HepG2 (cell line): ENCODE measurements around the gene PTGIS. TPM values are rescaled to one million over a fixed set of nuclear protein-coding genes. Genes with fewer than 3 reads are reported as not detected.

Source experiments
- CHD2 ChIP-seq: IDR thresholded peaks from 2 replicates; pipeline ENCODE4 v1.6.1; 2011; ENCODE audit warnings: low read depth, low read length, improper control_type of control experiment
- MIXL1 ChIP-seq: IDR thresholded peaks from 2 replicates; pipeline ENCODE4 v1.6.1; 2016
- MTA1 ChIP-seq: sonication (generic); formaldehyde crosslinking; IDR thresholded peaks from 2 replicates; pipeline ENCODE4 v1.4.0; 2020; ENCODE audit warnings: missing genetic modification reagents, mild to moderate bottlenecking, borderline replicate concordance
- MXD4 ChIP-seq: IDR thresholded peaks from 2 replicates; pipeline ENCODE4 v1.6.1; 2016; ENCODE audit warnings: mild to moderate bottlenecking, missing biosample characterization, missing genetic modification reagents
- MZF1 ChIP-seq: sonication (generic); formaldehyde crosslinking; IDR thresholded peaks from 2 replicates; pipeline ENCODE4 v1.8.1; 2023; ENCODE audit warnings: mild to moderate bottlenecking, missing genetic modification reagents, borderline replicate concordance
- NFRKB ChIP-seq: fragments of 450-650 bp; IDR thresholded peaks from 2 replicates; pipeline ENCODE4 v1.6.1; 2017
- PBX3 ChIP-seq: sonication (generic); formaldehyde crosslinking; IDR thresholded peaks from 2 replicates; pipeline ENCODE4 v1.8.1; 2023; ENCODE audit warnings: missing genetic modification reagents, inconsistent platforms, borderline replicate concordance
- PLSCR1 ChIP-seq: sonication (generic); formaldehyde crosslinking; IDR thresholded peaks from 2 replicates; pipeline ENCODE4 v1.5.0; 2020; ENCODE audit warnings: missing genetic modification reagents, mild to moderate bottlenecking, borderline replicate concordance
- RFX5 ChIP-seq: IDR thresholded peaks from 2 replicates; pipeline ENCODE4 v1.6.1; 2011; ENCODE audit warnings: low read depth, low read length, improper control_type of control experiment
- RXRB ChIP-seq: IDR thresholded peaks from 2 replicates; pipeline ENCODE4 v1.6.1; 2016; ENCODE audit warnings: borderline replicate concordance, missing genetic modification reagents, missing compliant biosample characterization
- SP140L ChIP-seq: sonication (generic); formaldehyde crosslinking; IDR thresholded peaks from 2 replicates; pipeline ENCODE4 v1.4.0; 2020; ENCODE audit warnings: missing genetic modification reagents, borderline replicate concordance
- TAF15 ChIP-seq: fragments of 200-400 bp; formaldehyde crosslinking; IDR thresholded peaks from one replicate; pipeline ENCODE4 v1.6.1; 2018; ENCODE audit warnings: mild to moderate bottlenecking, low read depth, low read length; ENCODE audit not compliant: poor library complexity, severe bottlenecking
- ZNF276 ChIP-seq: sonication (generic); formaldehyde crosslinking; IDR thresholded peaks from 2 replicates; pipeline ENCODE4 v1.4.0; 2020; ENCODE audit warnings: mild to moderate bottlenecking, low read depth, missing genetic modification reagents
- ZNF326 ChIP-seq: sonication (generic); formaldehyde crosslinking; IDR thresholded peaks from 2 replicates; pipeline ENCODE4 v1.4.0; 2020; ENCODE audit warnings: missing genetic modification reagents, borderline replicate concordance
- ZNF337 ChIP-seq: sonication (generic); formaldehyde crosslinking; IDR thresholded peaks from 2 replicates; pipeline ENCODE4 v1.5.1; 2020; ENCODE audit warnings: missing genetic modification reagents, low read depth, mild to moderate bottlenecking, borderline replicate concordance
- ZNF44 ChIP-seq: sonication (generic); formaldehyde crosslinking; IDR thresholded peaks from 2 replicates; pipeline ENCODE4 v1.5.1; 2020; ENCODE audit warnings: mild to moderate bottlenecking, missing genetic modification reagents
- ZSCAN20 ChIP-seq: sonication (generic); formaldehyde crosslinking; IDR thresholded peaks from 2 replicates; pipeline ENCODE4 v1.4.0; 2020; ENCODE audit warnings: missing genetic modification reagents, mild to moderate bottlenecking, borderline replicate concordance
- polyA plus RNA-seq, 8 experiments: library from polyadenylated mRNA; depleted of rRNA in 3 of 8; stranded (reverse) in 7 of 8; unstranded in 1 of 8; fragments of >200 nt; fragmentation: Illumina TruSeq in 4 of 8; extraction: Trizol in 4 of 8; gene quantifications; 2 replicates each; pipeline versions ENCODE4 v1.2.1 to v1.2.3, GENCODE V29; 2011 to 2016; ENCODE audit warnings: low read depth in 4 of 8, missing spikeins in 1 of 8, mixed read lengths in 1 of 8; ENCODE audit not compliant: insufficient read depth in 1 of 8
- total RNA-seq, 5 experiments: library from RNA; depleted of rRNA; stranded (reverse); fragments of >200 nt; fragmentation: Illumina TruSeq; extraction: Trizol; gene quantifications; 2 replicates each; pipeline ENCODE4 v1.2.3, GENCODE V29; 2016; ENCODE audit warnings: low read depth in 1 of 5
- TF ChIP-seq, protein P1 (sequence below): sonication (generic); formaldehyde crosslinking; IDR thresholded peaks from 2 replicates; pipeline ENCODE4 v1.4.0; 2020; ENCODE audit warnings: missing genetic modification reagents; ENCODE audit errors: not compliant biosample characterization
- TF ChIP-seq, protein P2 (sequence below): sonication (generic); formaldehyde crosslinking; IDR thresholded peaks from 2 replicates; pipeline ENCODE4 v1.4.0; 2020; ENCODE audit warnings: mild to moderate bottlenecking, missing genetic modification reagents
- TF ChIP-seq, protein P3 (sequence below): sonication (generic); formaldehyde crosslinking; conservative IDR thresholded peaks from 2 replicates; pipeline ENCODE4 v1.5.0; 2020; ENCODE audit warnings: missing genetic modification reagents

The PTGIS gene
- total and polyA plus RNA-seq, 2 of the 13 experiments (the other 11 are each of a cell fraction or from before 2014, with no cell fraction given): not detected

DNA sequence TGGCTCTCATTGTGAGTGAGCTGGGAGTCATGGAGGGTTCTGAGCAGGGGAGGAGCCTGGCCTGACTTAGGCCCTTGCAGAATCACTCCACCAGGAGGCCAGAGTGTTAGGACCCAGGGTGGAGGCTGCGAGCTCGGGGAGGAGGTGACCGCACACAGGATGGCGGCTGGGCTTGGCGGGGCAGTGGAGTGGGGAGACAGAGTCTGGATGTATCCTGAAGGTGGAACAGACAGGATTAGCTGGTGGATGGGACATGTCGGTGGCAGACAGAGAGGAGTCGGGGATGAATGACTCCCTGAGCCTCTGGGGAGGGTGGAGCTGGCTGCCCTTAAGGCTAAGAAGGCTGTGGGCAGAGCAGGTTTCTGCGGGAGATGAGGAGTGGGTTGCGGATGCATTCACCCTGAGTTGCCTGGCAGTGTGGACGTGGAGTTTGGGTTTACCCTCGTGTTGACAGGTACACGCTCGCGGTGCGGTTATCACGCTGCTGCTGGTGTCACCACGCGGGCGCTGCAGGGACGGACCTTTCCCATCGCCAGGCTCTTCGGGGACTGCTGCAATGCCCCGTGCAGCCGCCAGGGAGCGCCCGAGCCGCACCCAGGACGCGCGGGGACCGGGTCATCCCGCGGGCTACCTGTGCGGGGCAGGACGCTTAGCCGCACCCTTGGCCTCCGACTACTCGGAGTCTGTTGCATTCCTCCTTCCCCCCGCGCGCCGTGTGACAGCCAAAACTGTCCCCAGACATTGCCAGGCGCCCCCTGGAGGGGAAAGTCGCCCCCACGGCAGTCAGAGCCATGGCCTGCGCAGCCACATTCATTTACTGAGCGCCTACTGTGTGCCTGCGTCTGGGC lies 43.0 kb upstream of the PTGIS start (continued):
- peak; percentile 60 for TF ChIP-seq TAF15
- no peak for TF ChIP-seq ZNF326 (CRISPR knock-in tag)
- peak; percentile 72 for TF ChIP-seq ZNF276 (CRISPR knock-in tag)
- TF ChIP-seq CHD2: no peak
- TF ChIP-seq, protein P1, sequence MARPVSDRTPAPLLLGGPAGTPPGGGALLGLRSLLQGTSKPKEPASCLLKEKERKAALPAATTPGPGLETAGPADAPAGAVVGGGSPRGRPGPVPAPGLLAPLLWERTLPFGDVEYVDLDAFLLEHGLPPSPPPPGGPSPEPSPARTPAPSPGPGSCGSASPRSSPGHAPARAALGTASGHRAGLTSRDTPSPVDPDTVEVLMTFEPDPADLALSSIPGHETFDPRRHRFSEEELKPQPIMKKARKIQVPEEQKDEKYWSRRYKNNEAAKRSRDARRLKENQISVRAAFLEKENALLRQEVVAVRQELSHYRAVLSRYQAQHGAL (CRISPR knock-in tag): peak; percentile 94
- TF ChIP-seq SP140L (CRISPR knock-in tag): no peak
- no peak for TF ChIP-seq PLSCR1 (CRISPR knock-in tag)
- TF ChIP-seq NFRKB: no peak
- TF ChIP-seq RFX5: peak; percentile 49; the same call in 1 of the 2 replicates
- TF ChIP-seq, protein P2, sequence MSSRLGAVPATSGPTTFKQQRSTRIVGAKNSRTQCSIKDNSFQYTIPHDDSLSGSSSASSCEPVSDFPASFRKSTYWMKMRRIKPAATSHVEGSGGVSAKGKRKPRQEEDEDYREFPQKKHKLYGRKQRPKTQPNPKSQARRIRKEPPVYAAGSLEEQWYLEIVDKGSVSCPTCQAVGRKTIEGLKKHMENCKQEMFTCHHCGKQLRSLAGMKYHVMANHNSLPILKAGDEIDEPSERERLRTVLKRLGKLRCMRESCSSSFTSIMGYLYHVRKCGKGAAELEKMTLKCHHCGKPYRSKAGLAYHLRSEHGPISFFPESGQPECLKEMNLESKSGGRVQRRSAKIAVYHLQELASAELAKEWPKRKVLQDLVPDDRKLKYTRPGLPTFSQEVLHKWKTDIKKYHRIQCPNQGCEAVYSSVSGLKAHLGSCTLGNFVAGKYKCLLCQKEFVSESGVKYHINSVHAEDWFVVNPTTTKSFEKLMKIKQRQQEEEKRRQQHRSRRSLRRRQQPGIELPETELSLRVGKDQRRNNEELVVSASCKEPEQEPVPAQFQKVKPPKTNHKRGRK (CRISPR knock-in tag): no peak
- peak; percentile 79; the same call in 1 of the 2 replicates for TF ChIP-seq ZSCAN20
- TF ChIP-seq MXD4 (CRISPR knock-in tag): peak; percentile 95
- TF ChIP-seq MZF1 (CRISPR knock-in tag): peak; percentile 57; the same call in 1 of the 2 replicates
- TF ChIP-seq MIXL1 (CRISPR knock-in tag): peak; percentile 77
- TF ChIP-seq ZNF44 (CRISPR knock-in tag): peak; percentile 96; the same call in 1 of the 2 replicates
- TF ChIP-seq, protein P3, sequence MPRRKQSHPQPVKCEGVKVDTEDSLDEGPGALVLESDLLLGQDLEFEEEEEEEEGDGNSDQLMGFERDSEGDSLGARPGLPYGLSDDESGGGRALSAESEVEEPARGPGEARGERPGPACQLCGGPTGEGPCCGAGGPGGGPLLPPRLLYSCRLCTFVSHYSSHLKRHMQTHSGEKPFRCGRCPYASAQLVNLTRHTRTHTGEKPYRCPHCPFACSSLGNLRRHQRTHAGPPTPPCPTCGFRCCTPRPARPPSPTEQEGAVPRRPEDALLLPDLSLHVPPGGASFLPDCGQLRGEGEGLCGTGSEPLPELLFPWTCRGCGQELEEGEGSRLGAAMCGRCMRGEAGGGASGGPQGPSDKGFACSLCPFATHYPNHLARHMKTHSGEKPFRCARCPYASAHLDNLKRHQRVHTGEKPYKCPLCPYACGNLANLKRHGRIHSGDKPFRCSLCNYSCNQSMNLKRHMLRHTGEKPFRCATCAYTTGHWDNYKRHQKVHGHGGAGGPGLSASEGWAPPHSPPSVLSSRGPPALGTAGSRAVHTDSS (CRISPR knock-in tag): no peak; the same call in 1 of the 2 replicates
- peak; percentile 86; the same call in 1 of the 2 replicates for TF ChIP-seq PBX3 (CRISPR knock-in tag)
- TF ChIP-seq MTA1: peak; percentile 95; the same call in 1 of the 2 replicates
- 0 out of 2 replicates have a peak, but pooled peaks have one; percentile 83 for TF ChIP-seq ZNF337 (CRISPR knock-in tag)
- peak; percentile 78 for TF ChIP-seq RXRB (CRISPR knock-in tag)
